ENCODE data around the gene DMRTC2.

Gene DMRTC2

DNA sequence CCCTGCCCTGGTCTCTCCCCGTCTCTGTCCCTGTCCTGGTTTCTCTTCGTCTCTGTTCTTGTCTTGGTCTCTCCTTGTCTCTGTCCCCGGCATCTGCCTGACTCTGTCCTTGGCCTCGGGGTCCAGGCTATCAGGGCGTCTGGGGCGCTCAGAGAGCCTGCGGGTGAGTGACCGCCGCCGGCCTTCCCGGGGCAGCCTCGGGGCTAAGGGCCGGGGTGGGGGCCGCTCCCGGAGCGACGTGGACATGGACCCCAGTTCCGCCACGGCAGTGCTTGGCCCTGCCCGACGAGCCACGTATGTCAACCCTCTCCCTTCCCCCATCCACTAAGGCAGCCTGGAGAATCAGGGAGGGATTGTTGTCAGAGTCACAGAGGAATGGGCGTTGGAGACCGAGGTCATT is 53.0 kb downstream of the DMRTC2 start:
- DNase-seq (ENCODE audit: low read depth): no peak
- TF ChIP-seq, protein P1, sequence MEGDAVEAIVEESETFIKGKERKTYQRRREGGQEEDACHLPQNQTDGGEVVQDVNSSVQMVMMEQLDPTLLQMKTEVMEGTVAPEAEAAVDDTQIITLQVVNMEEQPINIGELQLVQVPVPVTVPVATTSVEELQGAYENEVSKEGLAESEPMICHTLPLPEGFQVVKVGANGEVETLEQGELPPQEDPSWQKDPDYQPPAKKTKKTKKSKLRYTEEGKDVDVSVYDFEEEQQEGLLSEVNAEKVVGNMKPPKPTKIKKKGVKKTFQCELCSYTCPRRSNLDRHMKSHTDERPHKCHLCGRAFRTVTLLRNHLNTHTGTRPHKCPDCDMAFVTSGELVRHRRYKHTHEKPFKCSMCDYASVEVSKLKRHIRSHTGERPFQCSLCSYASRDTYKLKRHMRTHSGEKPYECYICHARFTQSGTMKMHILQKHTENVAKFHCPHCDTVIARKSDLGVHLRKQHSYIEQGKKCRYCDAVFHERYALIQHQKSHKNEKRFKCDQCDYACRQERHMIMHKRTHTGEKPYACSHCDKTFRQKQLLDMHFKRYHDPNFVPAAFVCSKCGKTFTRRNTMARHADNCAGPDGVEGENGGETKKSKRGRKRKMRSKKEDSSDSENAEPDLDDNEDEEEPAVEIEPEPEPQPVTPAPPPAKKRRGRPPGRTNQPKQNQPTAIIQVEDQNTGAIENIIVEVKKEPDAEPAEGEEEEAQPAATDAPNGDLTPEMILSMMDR (conservative IDR thresholded peaks at IDR 0.05; ENCODE audit: low read length): no peak

DNA sequence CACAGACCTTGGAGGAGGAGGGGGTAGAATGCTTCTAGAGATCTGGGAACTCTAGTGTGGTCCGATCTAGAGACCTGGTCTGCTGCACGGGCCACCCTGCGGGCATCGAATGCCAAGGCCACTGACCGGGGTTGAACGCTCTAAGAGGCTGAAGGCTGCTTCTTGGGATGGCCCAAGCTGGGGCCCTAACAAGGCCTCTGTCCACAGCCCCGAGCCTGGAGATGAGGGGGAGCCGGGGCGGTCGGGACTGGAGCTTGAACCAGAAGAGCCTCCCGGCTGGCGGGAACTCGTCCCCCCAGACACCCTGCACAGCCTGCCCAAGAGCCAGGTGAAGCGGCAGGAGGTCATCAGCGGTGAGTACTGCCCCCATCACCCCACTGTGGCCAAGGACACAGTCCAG is 53.4 kb downstream of the DMRTC2 start:
- DNase-seq (ENCODE audit: low read depth): no peak
- TF ChIP-seq, protein P1 (conservative IDR thresholded peaks at IDR 0.05; ENCODE audit: low read length): no peak
- H3K4me3 ChIP-seq (ENCODE audit: low read length): no peak overlapping the region

More for the DNA sequence above, 53.0 kb downstream of the DMRTC2 start:
- H3K4me3 ChIP-seq (ENCODE audit: low read length): no peak overlapping the region
